GM04504 (cell line): ENCODE measurements around the gene ACAP3.
"Not testable (repeated sequence)": the region's sequence is repeated elsewhere in the genome, so short reads cannot be mapped to it uniquely, and the experiment has no call there.

Experiments used
- DNase-seq: peaks from one replicate; pipeline ENCODE4 v3.0.0-alpha.2; 2012; ENCODE audit warnings: low read depth

ACAP3 gene

GRCh38 chr1:1262758-1263157, 45.0 kb downstream of the ACAP3 start:
- DNase-seq, result no peak

DNA sequence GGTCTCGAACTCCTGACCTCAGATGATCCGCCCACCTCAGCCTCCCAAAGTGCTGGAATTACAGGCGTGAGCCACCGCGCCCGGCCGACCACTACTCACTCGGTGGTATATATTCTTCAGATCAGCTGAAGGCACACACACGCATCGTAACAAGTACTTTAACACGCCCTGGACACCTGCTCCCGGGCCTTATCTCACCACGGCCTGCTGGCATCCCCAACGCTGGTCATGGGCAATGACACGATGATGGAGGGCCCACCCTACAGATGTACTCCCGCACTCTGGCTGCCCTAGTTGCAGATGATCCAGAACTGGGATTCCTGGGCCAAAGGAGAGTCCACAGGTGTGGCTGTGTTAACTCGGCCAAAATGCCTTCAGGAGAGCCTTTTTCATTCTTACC, 45.7 kb downstream of the ACAP3 start:
- DNase-seq, result no peak

- no peak for DNase-seq
Observed at GRCh38 chr1:1260843-1261560, 46.7 kb downstream of the ACAP3 start.

DNA sequence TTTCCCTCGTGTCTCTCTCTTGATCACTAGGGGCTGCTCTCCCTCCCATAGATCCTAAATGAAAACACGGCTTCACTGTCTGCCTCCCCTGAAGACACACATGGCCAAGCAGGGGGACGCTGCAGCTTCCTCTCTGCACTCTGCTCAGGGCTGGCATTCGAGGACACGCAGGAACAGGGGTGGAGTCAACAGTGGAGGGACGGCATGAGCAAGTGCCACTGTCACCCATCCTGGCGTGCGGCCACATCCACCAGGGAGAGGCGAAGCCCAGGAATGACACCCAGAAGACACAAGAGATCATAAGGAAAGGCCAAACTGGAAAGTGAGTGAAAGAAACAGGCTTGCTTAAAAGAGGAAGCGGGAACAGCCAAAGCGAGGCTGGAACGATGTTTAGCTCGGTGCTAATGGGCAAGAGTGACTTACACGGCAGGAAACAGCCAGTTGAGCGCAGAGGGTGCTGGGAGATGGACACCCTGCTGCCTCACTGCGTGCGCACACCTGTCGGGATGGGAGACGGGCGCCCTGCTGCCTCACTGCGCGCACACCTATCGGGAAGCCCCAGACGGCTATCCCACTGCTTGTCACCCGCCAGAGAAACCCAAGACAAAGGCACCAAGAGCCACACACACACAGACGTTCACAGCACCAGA, 47.7 kb downstream of the ACAP3 start:
- no peak for DNase-seq

DNA sequence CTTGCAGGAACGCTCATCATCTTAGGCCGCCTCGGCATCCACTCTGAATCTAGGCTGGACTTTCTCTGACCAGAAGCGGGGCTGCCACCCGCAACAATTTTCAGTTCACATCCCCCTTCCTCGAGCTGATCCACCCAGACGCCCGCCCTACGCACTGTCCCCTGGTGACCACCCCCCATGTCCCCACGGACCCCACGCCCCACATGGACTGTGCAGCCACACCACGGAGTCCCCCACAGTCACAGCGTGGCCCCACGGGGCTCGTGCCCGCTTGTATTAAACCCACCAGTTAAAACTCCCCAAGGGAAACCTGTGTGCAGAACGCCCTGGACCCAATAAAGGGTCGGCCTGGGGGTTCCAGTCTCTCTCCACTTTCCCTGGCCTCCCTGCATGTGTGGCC, 48.2 kb downstream of the ACAP3 start:
- no peak for DNase-seq

DNA sequence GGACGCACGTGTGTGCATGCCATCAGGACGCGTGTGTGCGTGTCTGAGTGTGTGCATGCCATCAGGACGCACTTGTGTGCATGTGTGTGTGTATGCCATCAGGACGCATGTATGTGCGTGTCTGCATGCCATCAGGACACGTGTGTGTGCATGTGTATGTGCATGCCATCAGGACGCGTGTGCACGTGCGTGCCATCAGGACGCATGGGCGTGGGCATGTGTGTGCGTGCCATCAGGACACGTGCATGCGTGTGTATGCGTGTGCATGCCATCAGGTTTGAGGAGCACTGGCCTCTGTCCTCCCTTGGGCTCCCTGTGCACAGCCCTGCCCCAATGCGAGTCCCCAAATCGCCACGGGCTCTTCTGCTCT, 48.6 kb downstream of the ACAP3 start:
- no peak for DNase-seq

DNA sequence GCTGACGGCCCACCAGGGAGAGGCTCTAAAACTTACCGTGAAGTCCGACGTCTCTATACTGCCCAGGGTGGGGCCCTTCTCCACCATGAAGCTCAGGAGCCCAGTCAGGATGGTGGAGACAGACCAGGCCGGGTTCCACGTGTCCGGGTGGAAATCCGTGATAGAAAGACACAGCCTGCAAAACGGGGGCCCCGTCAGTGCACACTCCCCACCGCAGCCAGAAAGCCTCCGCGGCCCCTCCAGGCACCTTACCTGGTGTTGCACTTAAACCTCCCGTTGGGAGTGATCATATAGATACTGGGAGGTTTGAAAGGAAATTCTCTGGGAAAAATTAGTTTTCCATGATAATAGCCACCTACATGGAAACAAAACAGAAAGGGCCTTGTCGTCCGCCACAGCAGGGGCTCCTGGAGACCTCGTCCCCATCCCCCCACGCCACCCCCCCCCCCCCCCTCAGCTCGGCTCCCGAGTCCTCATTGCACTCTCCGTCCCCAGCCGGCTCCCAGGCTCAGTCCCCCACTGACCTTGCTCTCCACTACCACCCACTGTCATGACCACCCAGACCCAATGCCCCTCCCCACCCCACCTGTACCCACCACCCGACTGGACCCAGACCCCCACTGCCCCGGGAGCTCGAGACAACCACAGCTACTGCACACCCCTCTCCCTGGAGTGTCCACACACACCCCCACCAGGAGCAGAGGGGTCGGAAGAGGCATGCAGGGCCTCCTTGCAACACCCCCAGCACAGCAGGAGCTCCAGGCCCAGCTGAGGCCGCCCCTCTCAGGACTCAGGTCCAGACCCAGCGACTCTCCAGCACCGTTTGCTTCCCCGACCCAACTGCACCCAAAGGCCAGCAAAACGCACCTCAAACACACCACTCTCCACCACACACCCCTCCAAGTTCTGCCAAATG, 50.5 kb downstream of the ACAP3 start:
- DNase-seq, result no peak

GRCh38 chr1:1255611-1256010, 52.1 kb downstream of the ACAP3 start:
- DNase-seq, result no peak

- no peak for DNase-seq
Observed at GRCh38 chr1:1255078-1255477, 52.7 kb downstream of the ACAP3 start.

GRCh38 chr1:1254667-1254998, 53.1 kb downstream of the ACAP3 start:
- DNase-seq, result no peak

DNA sequence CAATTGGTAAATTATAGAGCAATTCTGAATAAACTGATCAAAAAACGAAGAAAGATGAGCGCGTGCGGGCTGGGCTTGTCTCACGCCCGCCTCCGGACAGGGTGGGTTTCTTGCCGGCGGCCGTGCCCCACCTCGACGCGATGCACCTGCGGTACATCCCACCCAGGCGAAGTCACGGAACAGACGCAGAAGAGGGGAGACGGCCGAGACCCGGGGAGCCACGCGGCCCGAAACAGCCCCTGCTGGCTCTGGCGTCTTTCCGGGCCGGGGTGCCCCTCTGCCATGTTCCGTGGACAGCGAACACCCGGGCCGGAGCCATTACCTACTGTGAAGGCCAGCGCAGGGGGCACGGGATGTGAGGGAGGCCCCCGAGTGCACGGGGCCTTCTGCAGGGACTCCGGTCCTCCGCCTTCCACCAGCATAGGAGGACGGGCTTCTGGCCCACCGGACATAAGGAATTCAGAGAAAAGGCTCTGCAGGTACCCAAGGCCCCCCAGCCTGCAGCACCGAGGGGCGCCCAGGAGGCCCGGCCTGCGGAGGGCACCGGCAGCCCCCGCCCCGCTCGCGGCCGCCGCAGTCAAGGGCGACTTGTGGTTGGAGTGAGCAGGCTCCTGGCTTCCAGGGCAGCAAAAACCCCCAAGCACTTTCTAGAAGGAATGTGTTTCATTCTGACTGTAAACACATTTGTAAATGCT, 53.6 kb downstream of the ACAP3 start:
- no peak for DNase-seq

- no peak for DNase-seq
Observed at GRCh38 chr1:1253314-1253713, 54.4 kb downstream of the ACAP3 start.

DNA sequence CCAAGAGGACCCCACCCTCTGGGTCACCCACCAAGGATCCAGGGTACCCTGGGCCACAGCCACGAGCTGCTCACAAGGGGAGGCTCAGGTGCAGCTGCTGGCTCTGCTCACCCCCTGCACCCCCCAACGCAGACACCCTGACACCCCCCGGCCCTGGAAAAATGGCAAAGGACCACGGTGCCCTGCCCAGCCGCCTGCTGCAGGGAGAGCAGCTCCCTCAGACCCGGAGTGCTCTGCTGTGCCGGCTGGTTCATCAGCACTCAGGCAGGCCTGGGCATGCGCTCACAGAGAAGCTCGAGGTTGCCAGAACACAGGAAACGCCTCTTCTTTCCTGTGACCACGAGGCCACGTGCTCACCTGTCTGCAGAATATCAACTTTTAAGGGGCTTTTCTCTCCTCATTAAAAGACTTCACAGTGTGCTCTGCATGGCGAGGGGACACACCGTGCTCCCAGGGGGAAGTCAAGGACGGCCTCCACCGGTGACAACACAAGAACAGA, 56.9 kb downstream of the ACAP3 start:
- DNase-seq, result no peak

DNA sequence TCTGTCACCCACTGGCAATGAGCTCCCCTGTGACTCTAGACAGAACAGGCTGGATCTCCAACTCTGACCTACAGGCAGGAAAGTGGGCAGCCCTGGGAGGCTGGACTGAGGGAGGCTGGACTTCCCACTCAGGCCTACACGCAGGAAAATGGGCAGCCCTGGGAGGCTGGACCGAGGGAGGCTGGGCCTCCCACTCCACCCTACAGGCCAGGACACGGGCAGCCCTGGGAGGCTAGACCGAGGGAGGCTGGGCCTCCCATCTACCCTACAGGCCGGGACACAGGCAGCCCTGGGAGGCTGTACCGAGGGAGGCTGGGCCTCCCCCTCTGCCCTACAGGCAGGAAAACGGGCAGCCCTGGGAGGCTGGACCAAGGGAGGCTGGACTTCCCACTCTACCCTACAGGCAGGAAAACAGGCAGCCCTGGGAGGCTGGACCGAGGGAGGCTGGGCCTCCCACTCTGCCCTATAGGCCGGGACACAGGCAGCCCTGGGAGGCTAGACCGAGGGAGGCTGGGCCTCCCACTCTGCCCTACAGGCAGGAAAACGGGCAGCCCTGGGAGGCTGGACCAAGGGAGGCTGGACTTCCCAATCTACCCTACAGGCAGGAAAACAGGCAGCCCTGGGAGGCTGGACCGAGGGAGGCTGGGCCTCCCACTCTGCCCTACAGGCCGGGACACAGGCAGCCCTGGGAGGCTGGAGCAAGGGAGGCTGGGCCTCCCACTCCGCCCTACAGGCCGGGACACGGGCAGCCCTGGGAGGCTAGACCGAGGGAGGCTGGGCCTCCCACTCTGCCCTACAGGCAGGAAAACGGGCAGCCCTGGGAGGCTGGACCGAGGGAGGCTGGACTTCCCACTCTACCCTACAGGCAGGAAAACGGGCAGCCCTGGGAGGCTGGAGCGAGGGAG, 59.5 kb downstream of the ACAP3 start:
- DNase-seq, result not testable (repeated sequence)

DNA sequence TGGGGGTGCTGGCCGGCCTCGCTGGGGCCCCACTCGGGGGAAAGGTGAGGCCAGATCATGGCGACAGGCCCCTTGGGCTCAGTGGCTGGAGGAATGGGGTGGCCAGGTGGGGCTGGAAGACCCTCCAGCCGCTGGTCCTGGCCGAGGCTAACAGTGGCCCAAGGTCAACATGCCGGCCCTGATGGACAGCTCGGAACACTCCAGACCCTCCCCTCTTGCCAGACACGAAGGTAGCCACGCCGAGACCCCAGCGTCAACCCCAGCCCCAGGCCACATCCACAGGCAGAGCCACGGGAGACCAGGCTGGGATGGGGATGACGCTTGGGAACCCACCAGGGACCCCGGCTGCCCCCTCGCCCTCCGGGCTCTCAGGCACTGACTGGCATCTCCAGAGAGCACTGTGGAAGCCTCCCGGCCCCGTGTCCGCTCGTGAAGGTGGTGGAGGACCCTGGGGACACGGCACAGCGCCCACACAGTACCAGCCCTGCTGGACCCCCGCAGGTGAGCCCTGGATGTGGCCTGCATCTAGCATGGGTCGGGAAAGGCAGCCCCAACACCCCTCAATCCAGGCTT, 60.3 kb downstream of the ACAP3 start:
- no peak for DNase-seq

DNA sequence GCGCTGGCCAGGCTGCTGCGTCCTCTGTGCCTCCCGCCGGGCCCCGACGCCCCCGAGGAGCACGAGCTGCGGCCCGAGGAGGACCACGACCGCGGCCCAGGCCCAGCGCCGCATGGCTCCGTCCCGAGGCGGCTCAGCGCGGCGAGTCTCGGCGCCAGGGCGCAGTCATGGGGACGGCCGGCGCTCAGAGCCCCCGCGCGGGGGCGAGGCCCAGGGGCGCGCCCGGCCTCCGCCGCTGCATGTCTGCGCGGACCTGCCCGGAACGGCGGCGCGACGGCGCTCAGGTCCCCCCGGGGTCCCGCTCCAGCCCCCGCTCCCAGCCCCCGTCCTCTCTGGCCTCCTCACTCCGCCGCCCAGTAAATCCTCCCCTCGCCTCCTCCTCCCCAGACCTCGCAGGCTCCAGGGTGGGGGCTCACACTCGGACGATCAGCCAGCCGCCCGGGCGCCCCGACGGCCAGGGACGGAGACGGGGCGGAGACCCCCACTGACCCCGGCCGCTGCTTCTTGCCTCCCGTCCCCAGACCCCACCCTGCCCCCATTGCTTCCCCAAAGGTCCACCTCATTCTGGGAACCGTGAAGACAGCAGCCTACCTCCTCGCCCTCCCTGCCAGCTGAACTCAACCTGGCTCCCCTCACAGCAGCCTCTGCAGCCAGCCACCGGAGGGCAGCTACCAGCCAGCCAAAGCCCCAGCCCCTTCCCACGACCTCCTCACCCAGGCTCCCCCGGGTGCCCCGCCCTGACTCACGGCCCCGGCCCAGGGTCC, 61.0 kb downstream of the ACAP3 start, which contains the start of gene C1QTNF12:
C1QTNF12 (minus strand) TSS at position 146 of the 764 bp plus-strand sequence; CDS start at position 114, 32 bp downstream.
- no peak for DNase-seq

- DNase-seq, result no peak
Observed at GRCh38 chr1:1245817-1246576, 61.7 kb downstream of the ACAP3 start.

GRCh38 chr1:1245178-1245816, 62.4 kb downstream of the ACAP3 start:
- DNase-seq, result no peak
